ENCODE data around the gene TSPAN18. TPM values are rescaled to one million over a fixed set of nuclear protein-coding genes. Genes with fewer than 3 reads are reported as not detected.

TSPAN18 gene
- total and polyA plus RNA-seq, 8 donors = 2.1 to 60.3 (median 11.0) TPM

- peak overlapping the region in 1 of 5 donors; percentile 36 for H3K27ac ChIP-seq
- H3K4me3 ChIP-seq = no peak overlapping the region
- no peaks in the 10 kb centered on the region for H3K27me3 ChIP-seq
- H3K4me1 ChIP-seq = peaks cover 0 to 24% (median 4%) of the 10 kb centered on the region in 4 donors
- no peak for DNase-seq
- WGBS, 5 donors = 76 to 85% (median 82%) methylated on average over 8 of the region's 8 CpGs
- intact Hi-C loops (cut with DNase I; ENCODE audit: low total_unique reads) = no loop called here
- TF ChIP-seq CTCF (IDR thresholded peaks at IDR 0.05) (no peak), POLR2AphosphoS5 (IDR thresholded peaks at IDR 0.05) (no peak), EP300 (IDR thresholded peaks at IDR 0.05) (no peak), POLR2A (IDR thresholded peaks at IDR 0.05) (no peak)
- H3K9me3 ChIP-seq = peaks cover 0 to 8% (median 0%) of the 10 kb centered on the region in 4 donors
- H3K36me3 ChIP-seq = no peaks in the 10 kb centered on the region
Measured at GRCh38 chr11:44819346-44819745, 92.6 kb downstream of the TSPAN18 start.

- DNase-seq = no peak
- intact Hi-C loops (cut with DNase I; ENCODE audit: low total_unique reads) = no loop called here
- Histone ChIP-seq H3K4me3 (no peak overlapping the region), H3K27ac (no peak overlapping the region), H3K4me1 (peaks cover 0 to 24% (median 4%) of the 10 kb centered on the region in 4 donors), H3K9me3 (peaks cover 0 to 8% (median 0%) of the 10 kb centered on the region in 4 donors), H3K36me3 (no peaks in the 10 kb centered on the region), H3K27me3 (no peaks in the 10 kb centered on the region)
- TF ChIP-seq POLR2AphosphoS5 (IDR thresholded peaks at IDR 0.05) = no peak
- 36 to 69% (median 63%) methylated on average over 2 of the region's 2 CpGs for WGBS, 5 donors
Measured at GRCh38 chr11:44822369-44822768, 95.6 kb downstream of the TSPAN18 start.

- no peaks in the 10 kb centered on the region for H3K27me3 ChIP-seq
- TF ChIP-seq POLR2AphosphoS5 (IDR thresholded peaks at IDR 0.05) (no peak), POLR2A (IDR thresholded peaks at IDR 0.05) (no peak), CTCF (IDR thresholded peaks at IDR 0.05) (no peak), EP300 (IDR thresholded peaks at IDR 0.05) (no peak)
- H3K36me3 ChIP-seq = no peaks in the 10 kb centered on the region
- peaks cover 0 to 8% (median 0%) of the 10 kb centered on the region in 4 donors for H3K9me3 ChIP-seq
- no peak overlapping the region for H3K27ac ChIP-seq
- DNase-seq = no peak
- no peak overlapping the region for H3K4me3 ChIP-seq
- WGBS, 5 donors = 65 to 90% (median 86%) methylated on average over 9 of the region's 9 CpGs
- intact Hi-C loops (cut with DNase I; ENCODE audit: low total_unique reads) = no loop called here
- H3K4me1 ChIP-seq = peaks cover 0 to 24% (median 4%) of the 10 kb centered on the region in 4 donors
Measured at GRCh38 chr11:44823006-44823405, 96.2 kb downstream of the TSPAN18 start.

GRCh38 chr11:44823868-44824267 is 97.1 kb downstream of the TSPAN18 start:
- H3K4me3 ChIP-seq = no peak overlapping the region
- no peaks in the 10 kb centered on the region for H3K36me3 ChIP-seq
- DNase-seq = no peak
- peaks cover 0 to 21% (median 2%) of the 10 kb centered on the region in 4 donors for H3K4me1 ChIP-seq
- peak overlapping the region in 2 of 5 donors; percentile 29 to 39 for H3K27ac ChIP-seq
- H3K27me3 ChIP-seq = no peaks in the 10 kb centered on the region
- 75 to 86% (median 83%) methylated on average over 9 of the region's 9 CpGs for WGBS, 5 donors
- peaks cover 0 to 8% (median 0%) of the 10 kb centered on the region in 4 donors for H3K9me3 ChIP-seq
- intact Hi-C loops (cut with DNase I; ENCODE audit: low total_unique reads) = no loop called here
- TF ChIP-seq POLR2AphosphoS5 (IDR thresholded peaks at IDR 0.05) = no peak
- no peak for TF ChIP-seq EP300 (IDR thresholded peaks at IDR 0.05)
- no peak for TF ChIP-seq CTCF (IDR thresholded peaks at IDR 0.05)
- no peak for TF ChIP-seq POLR2A (IDR thresholded peaks at IDR 0.05)

- TF ChIP-seq POLR2AphosphoS5 (IDR thresholded peaks at IDR 0.05) = no peak
- TF ChIP-seq CTCF (IDR thresholded peaks at IDR 0.05) = no peak
- TF ChIP-seq POLR2A (IDR thresholded peaks at IDR 0.05) = no peak
- no peak for TF ChIP-seq EP300 (IDR thresholded peaks at IDR 0.05)
- Histone ChIP-seq H3K36me3 (no peaks in the 10 kb centered on the region), H3K4me1 (peaks cover 0 to 17% (median 0%) of the 10 kb centered on the region in 4 donors), H3K27ac (peak overlapping the region in 2 of 5 donors; percentile 29 to 39), H3K27me3 (no peaks in the 10 kb centered on the region), H3K4me3 (no peak overlapping the region), H3K9me3 (peaks cover 0 to 8% (median 0%) of the 10 kb centered on the region in 4 donors)
- intact Hi-C loops (cut with DNase I; ENCODE audit: low total_unique reads) = no loop called here
- WGBS, 5 donors = 50 to 66% (median 56%) methylated on average over 5 of the region's 5 CpGs
- no peak for DNase-seq
Measured at GRCh38 chr11:44824300-44824704, 97.5 kb downstream of the TSPAN18 start.

Measured in stomach (tissue), 9 donors.